Lower lobe of right lung (tissue), 2 donors: ENCODE data around the gene SETD5. TPM values are rescaled to one million over a fixed set of nuclear protein-coding genes. Genes with fewer than 3 reads are reported as not detected.

Source experiments
- ATAC-seq, 2 donors: fragments of 200-7000 bp; cut with Tn5 transposase; one replicate each; pipeline ENCODE4 v1.9.1; 2020 to 2022; ENCODE audit warnings: mild to moderate bottlenecking in 2 of 2, moderate library complexity in 2 of 2
- DNase-seq: peaks from one replicate; pipeline ENCODE4 v3.0.0-alpha.2; 2020
- H3K27ac ChIP-seq: fragments of 200-600 bp; one replicate; pipeline ENCODE4 v1.8.0; 2022
- H3K27me3 ChIP-seq: fragments of 200-600 bp; one replicate; pipeline ENCODE4 v1.8.0; 2022; ENCODE audit warnings: low read depth
- H3K36me3 ChIP-seq: fragments of 200-600 bp; one replicate; pipeline ENCODE4 v1.8.0; 2022; ENCODE audit warnings: mild to moderate bottlenecking
- H3K4me1 ChIP-seq: fragments of 200-600 bp; one replicate; pipeline ENCODE4 v1.8.0; 2022
- H3K4me3 ChIP-seq: fragments of 200-600 bp; one replicate; pipeline ENCODE4 v1.8.0; 2022; ENCODE audit warnings: mild to moderate bottlenecking
- H3K9me3 ChIP-seq: fragments of 200-600 bp; one replicate; pipeline ENCODE4 v1.8.0; 2022
- CTCF ChIP-seq: fragments of 200-600 bp; IDR thresholded peaks from one replicate; pipeline ENCODE4 v1.8.0; 2022; ENCODE audit warnings: antibody characterized with exemption, mild to moderate bottlenecking
- intact Hi-C: fragments of 100-400 bp; cut with DNase I; formaldehyde crosslinking; loops from one replicate; pipeline ENCODE4 v1.11.0; 2022
- total RNA-seq: library from RNA; stranded (reverse); fragmentation: NEBNext Ultra II Directional; extraction: Animal tissue kit (Norgen Biotek cat#: 25700); gene quantifications from one replicate; pipeline ENCODE4 v1.2.1, GENCODE V29; 2021
- donor health status: DM: no; HTN: yes; CAD: no; lungs with severe emphysema.

SETD5 gene
- total RNA-seq, 1 donor from 2014 or later = 116 TPM

GRCh38 chr3:9412293-9412692 lies 14.9 kb downstream of the SETD5 start:
- ATAC-seq = no peak
- H3K27ac ChIP-seq = no peak overlapping the region
- H3K36me3 ChIP-seq = peaks cover 6% of the 10 kb centered on the region
- TF ChIP-seq CTCF = no peak
- peaks cover 66% of the 10 kb centered on the region for H3K4me1 ChIP-seq
- H3K27me3 ChIP-seq = no peaks in the 10 kb centered on the region
- no peak for DNase-seq
- intact Hi-C loops = no loop called here
- no peak overlapping the region for H3K4me3 ChIP-seq
- H3K9me3 ChIP-seq = no peaks in the 10 kb centered on the region

DNA sequence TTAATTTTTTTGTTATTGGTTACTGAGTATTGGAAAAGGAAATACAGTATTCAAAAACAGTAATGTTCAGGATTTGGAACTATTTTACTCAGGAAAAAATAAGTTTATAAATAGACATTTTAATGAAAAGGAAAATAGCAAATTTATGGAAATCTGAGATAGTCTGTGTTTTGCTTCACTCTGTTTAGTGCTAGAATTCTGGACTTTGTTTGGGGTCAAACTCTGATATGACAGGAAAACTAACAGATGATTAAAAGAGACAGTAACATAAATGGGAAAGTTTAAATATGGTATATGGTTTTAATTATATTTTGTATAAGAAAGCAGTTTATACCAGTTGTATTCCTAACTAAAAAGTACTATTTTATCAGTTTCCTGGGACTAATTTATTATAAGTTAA lies 17.4 kb downstream of the SETD5 start:
- Histone ChIP-seq H3K27me3 (no peaks in the 10 kb centered on the region), H3K4me1 (peaks cover 46% of the 10 kb centered on the region), H3K4me3 (no peak overlapping the region), H3K27ac (no peak overlapping the region), H3K9me3 (no peaks in the 10 kb centered on the region), H3K36me3 (peaks cover 6% of the 10 kb centered on the region)
- DNase-seq = no peak
- no peak for TF ChIP-seq CTCF
- ATAC-seq = no peak
- intact Hi-C loops = no loop called here

DNA sequence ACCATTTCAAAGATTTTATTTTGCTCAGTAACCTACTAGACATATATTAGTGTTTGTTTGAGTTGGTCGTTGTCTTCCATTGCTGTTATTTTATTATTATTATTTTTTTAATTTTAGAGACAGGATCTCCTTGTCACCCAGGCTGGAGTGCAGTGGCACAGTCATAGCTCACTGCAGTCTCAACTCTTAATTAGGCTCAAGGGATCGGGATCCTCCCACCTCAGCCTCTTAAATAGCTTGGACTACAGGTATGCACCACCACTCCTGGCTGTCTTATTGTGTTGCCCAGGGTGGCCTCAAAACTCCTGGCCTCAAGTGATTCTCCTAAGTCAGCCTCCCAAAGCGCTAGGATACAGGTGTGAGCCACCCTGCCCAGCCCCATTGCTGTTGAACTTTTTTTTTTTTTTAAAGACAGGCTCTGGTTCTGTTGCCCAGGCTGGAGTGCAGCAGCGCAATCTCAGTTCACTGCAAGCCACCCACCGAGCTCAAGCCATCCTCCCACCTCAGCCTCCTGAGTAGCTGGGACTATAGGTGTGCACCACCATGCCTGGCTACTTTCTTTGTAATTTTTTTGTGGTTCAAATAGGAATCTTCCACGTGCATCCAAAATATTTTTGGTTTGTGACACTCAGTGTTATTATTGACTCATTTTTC lies 18.2 kb downstream of the SETD5 start:
- Histone ChIP-seq H3K27me3 (no peaks in the 10 kb centered on the region), H3K27ac (no peak overlapping the region), H3K9me3 (no peaks in the 10 kb centered on the region), H3K4me3 (no peak overlapping the region), H3K4me1 (peaks cover 46% of the 10 kb centered on the region), H3K36me3 (peaks cover 6% of the 10 kb centered on the region)
- TF ChIP-seq CTCF = no peak
- intact Hi-C loops = no loop called here
- ATAC-seq (no peak), DNase-seq (no peak)

DNA sequence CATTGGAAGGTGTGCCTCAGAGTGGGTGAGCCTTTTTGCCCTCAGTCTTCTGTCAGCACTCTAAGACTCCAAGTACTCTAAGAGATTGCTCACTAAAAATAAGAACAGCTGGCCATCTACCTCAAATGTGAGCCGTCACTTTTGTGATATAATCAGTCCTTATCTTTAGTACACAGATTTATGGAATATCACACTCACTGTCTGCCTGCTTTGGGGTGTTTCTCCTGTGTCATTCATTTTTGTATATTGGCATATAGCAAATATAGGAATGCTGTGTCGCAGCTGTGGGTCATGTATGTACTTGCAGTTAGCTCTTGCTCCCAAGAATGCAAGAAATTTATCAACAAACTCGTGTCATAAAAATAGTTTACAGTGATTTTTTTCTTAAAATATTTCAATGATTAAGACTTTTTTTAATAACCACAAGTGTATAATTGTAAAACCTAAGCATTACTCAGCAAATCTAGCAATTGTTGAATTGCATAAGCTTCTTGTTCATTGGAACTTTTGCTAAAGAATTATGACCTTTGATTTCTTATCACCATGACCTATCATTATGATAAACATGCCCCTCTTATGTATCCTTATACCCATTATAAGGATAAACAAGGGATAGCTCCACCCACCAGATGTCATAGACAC lies 18.8 kb downstream of the SETD5 start:
- no peaks in the 10 kb centered on the region for H3K9me3 ChIP-seq
- intact Hi-C loops = no loop called here
- H3K36me3 ChIP-seq = peaks cover 6% of the 10 kb centered on the region
- no peak for TF ChIP-seq CTCF
- H3K4me1 ChIP-seq = peaks cover 46% of the 10 kb centered on the region
- no peak overlapping the region for H3K4me3 ChIP-seq
- DNase-seq (no peak), ATAC-seq (no peak)
- no peak overlapping the region for H3K27ac ChIP-seq
- H3K27me3 ChIP-seq = no peaks in the 10 kb centered on the region

DNA sequence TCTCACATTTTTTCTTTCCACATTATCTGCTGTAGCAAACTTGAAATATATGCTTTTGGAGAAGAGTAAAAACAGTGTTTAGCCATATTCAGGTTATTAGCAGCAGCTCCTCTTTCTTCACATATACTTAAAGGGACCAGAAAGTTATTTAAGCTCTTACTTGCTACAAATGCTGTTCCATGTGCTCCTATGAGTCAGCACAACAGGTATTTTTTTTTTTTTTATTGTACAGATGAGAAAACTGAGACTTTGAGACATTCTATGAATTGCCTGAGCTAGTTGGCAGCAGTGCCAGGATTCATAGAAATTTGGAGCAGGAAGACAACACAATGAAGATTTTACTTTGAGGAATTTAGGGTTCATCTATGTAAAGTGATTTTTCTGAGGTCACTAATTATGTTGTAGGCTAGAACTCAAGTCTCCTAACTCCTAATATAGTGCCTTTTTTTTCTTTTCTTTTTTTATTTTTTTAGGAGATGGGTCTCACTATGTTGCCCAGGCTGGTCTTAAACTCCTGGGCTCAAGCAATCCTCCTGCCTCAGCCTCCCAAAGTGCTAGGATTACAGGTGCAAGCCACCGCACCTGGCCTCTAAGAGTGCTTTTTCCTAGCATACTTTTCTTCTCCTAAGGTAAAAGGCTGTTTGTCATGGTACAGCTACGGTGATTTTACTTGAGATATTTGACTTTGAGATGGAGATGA lies 23.6 kb downstream of the SETD5 start:
- H3K36me3 ChIP-seq = peaks cover 15% of the 10 kb centered on the region
- no peaks in the 10 kb centered on the region for H3K27me3 ChIP-seq
- intact Hi-C loops = no loop called here
- ATAC-seq (no peak), DNase-seq (no peak)
- peaks cover 66% of the 10 kb centered on the region for H3K4me1 ChIP-seq
- no peak overlapping the region for H3K4me3 ChIP-seq
- no peak overlapping the region for H3K27ac ChIP-seq
- no peaks in the 10 kb centered on the region for H3K9me3 ChIP-seq
- no peak for TF ChIP-seq CTCF
